Ovary (tissue), 3 donors: ENCODE data around the gene SLC37A1.

ENCODE experiments used
- POLR2A ChIP-seq: fragments of 450-650 bp; IDR thresholded peaks from one replicate; pipeline ENCODE4 v1.6.1; 2017; ENCODE audit warnings: antibody characterized with exemption, mild to moderate bottlenecking, moderate library complexity
- TF ChIP-seq, protein P1 (sequence below), 3 donors: fragments of 450-650 bp in 2 of 3; fragments of 200-600 bp in 1 of 3; IDR thresholded peaks; one replicate each; pipeline versions ENCODE4 v1.5.1 to v1.8.0; 2016 to 2022; ENCODE audit warnings: antibody characterized with exemption in 3 of 3, mild to moderate bottlenecking in 1 of 3
- donor health status: DM: no; HTN: no; CAD: no.

GRCh38 chr21:42562816-42563215 is 49.2 kb downstream of the SLC37A1 start:
- TF ChIP-seq, protein P1, sequence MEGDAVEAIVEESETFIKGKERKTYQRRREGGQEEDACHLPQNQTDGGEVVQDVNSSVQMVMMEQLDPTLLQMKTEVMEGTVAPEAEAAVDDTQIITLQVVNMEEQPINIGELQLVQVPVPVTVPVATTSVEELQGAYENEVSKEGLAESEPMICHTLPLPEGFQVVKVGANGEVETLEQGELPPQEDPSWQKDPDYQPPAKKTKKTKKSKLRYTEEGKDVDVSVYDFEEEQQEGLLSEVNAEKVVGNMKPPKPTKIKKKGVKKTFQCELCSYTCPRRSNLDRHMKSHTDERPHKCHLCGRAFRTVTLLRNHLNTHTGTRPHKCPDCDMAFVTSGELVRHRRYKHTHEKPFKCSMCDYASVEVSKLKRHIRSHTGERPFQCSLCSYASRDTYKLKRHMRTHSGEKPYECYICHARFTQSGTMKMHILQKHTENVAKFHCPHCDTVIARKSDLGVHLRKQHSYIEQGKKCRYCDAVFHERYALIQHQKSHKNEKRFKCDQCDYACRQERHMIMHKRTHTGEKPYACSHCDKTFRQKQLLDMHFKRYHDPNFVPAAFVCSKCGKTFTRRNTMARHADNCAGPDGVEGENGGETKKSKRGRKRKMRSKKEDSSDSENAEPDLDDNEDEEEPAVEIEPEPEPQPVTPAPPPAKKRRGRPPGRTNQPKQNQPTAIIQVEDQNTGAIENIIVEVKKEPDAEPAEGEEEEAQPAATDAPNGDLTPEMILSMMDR (IDR thresholded peaks at IDR 0.05), result no peak
- no peak for TF ChIP-seq POLR2A
